Medulla oblongata (tissue), 1 donor: Measurements from ENCODE around the gene FAM185A.
"Not testable (repeated sequence)": the region's sequence is repeated elsewhere in the genome, so short reads cannot be mapped to it uniquely, and the experiment has no call there.

Experiments
- DNase-seq: peaks from one replicate; pipeline ENCODE4 v3.0.0-alpha.2; 2015; ENCODE audit errors: extremely low spot score

FAM185A gene

GRCh38 chr7:102830197-102830596 is 81.4 kb downstream of the FAM185A start:
- DNase-seq, result no peak

GRCh38 chr7:102832674-102833073 is 83.9 kb downstream of the FAM185A start:
- DNase-seq, result no peak

- no peak for DNase-seq
Observed at GRCh38 chr7:102833343-102833742, 84.5 kb downstream of the FAM185A start.

GRCh38 chr7:102834466-102834865 is 85.7 kb downstream of the FAM185A start:
- DNase-seq, result no peak

GRCh38 chr7:102834999-102835398 is 86.2 kb downstream of the FAM185A start:
- no peak for DNase-seq

DNA sequence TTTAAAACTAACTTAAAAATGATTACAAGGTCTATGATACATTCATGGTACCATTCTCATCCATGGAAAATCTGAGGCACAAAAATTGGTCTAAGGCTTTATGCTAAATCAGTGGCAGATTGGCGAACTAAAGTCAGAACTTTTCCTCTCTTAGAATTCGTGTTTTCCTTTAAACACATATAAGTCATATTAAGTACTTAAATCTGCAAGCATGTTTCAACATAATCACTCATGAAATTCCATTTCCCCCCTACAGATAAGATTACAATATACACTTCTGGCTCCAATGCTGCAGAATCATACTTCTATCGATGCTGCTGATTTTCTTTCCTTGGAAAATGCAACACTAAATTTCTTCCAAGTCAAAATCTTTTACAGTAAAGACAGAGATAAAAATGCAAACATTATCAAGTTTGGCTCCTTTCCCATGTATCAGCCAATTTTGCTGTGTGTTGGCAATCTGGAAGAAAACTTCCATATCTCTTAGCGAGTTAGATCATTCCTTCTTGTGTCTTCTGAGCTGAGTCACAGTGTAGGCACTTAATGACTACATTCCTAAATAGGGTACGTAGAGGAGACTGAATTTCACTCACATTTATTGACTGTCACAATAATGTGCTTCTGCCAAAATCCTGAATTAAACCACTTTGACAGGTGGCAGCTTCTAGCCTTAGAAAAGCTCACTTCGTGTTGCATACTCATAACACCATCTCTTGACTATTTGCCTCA is 87.6 kb downstream of the FAM185A start:
- DNase-seq, result no peak

GRCh38 chr7:102836977-102837376 is 88.2 kb downstream of the FAM185A start:
- DNase-seq, result no peak

- DNase-seq, result no peak
Observed at GRCh38 chr7:102837802-102838201, 89.0 kb downstream of the FAM185A start.

DNA sequence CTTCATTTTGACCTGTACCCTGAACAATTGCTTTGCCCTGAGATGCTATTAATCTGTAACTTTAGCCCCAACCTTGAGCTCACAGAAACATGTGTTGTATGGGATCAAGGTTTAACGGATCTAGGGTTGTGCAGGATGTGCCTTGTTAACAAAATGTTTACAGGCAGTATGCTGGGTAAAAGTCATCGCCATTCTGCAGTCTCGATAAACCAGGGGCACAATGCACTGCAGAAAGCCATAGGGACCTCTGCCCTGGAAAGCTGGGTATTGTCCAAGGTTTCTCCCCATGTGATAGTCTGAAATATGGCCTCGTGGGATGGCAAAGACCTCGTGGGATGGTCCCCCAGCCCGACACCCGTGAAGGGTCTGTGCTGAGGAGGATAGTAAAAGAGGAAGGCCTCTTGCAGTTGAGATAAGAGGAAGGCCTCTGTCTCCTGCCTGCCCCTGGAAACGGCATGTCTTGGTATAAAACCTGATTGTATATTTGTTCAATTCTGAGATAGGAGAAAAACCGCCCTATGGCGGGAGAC is 89.8 kb downstream of the FAM185A start:
- not testable (repeated sequence) for DNase-seq

DNA sequence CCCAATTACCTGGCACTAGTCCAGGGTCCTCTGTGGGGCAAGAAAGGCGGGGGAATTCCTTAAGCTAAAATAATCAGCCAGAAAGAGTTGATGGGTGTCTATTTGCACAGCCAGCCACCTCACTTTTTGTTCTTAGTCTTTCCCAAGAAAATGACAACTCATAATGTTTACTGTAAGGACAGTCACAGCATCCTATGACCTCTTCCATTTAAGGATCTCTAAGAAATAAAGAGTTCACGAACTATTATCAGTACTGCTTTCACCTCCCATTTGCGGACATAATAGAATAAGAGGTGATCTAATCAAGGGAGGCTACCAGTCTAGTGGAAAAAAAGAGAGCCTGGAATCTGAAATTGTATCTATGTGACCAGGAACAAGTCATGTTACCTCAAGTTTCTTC is 91.6 kb downstream of the FAM185A start:
- no peak for DNase-seq

DNA sequence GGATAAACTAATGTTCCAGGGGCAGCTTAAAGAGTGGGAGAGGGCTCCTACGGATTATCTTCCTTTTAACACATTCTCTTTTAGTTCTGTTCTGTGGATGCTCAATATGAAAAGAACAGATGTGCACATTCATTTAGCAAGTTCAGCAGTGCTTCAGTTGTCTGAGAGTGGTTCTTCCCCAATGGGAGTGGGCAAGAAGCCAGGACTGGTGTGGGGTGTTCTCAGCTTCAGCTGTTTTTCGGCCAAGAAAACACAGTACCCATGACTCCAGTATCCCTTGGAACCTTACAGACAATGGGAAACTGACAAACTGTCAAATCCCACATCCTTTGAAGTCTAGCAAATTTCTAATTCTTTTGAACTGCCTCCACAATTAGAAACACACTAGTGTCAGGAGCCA is 92.5 kb downstream of the FAM185A start:
- peak; percentile 54 for DNase-seq

GRCh38 chr7:102842284-102842683 is 93.5 kb downstream of the FAM185A start:
- no peak for DNase-seq

DNA sequence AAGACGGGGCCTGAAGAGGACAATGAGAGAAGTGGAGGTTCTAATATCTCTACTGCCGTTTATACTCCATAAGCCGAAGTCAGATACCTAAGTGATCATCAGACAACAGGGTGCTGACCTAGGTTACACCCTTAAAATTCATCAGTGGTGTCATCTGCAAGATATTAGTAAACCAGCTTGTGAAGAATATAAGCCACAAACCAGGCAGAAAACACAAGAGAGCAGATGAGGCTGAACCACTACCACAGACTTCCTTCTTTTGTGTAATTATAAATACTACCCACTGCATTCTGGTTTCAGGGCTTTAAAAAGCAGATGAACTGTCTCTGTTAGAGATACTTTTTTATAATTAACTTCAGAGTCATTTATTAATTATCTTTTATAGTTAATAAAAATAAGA is 95.1 kb downstream of the FAM185A start:
- no peak for DNase-seq

- DNase-seq, result no peak
Observed at GRCh38 chr7:102845346-102845745, 96.5 kb downstream of the FAM185A start.

DNA sequence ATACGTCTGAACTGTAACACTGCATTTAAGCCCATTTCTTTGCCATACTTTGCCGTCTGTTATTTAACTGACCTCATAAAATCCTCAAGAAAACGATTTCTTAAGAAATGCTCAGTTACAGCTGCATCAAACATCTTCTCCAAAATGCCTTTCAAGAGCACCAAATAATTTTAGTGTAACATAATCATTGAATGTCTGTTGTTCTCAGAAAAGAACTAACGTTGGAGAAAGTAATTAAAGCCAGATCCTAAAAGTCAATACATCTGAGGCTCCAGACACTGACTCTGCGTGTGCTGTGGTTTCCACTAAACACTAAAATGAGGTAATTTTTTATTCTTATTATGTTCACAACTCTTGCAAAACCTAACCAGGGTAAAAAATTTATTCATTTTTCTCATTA is 100.3 kb downstream of the FAM185A start:
- DNase-seq, result no peak

- no peak for DNase-seq
Observed at GRCh38 chr7:102849538-102849937, 100.7 kb downstream of the FAM185A start.

DNA sequence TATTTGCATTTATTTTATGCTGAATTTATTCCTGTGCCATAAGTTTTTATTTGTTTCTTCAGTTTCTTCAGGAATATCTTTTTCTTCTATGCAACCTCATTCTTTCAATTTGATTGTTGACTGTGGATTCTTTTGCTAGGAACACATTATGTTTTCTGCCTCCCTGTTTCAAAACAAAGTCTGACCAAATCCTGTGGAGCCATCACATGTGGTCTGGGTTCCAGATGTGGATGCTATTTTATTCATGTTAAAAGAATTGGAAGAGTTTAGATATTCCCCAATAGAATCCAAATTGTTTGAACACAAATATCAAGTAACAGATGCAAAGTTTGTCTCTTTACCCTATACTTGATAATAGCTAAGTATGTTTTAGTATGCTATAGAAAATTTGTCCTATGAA is 107.2 kb downstream of the FAM185A start:
- no peak for DNase-seq
